Measurements from ENCODE around the gene C4BPA. TPM values are rescaled to one million over a fixed set of nuclear protein-coding genes. Genes with fewer than 3 reads are reported as not detected.
A peak's percentile ranks its signal among the peaks of the same experiment; 100 is the strongest.

C4BPA gene
- total RNA-seq, 1 experiment from 2014 or later = not detected

- DNase-seq (ENCODE audit: low spot score) = no peak
Measured at GRCh38 chr1:207124389-207124788, 20.4 kb downstream of the C4BPA start.

GRCh38 chr1:207128336-207128921 lies 24.4 kb downstream of the C4BPA start:
- no peak for DNase-seq (ENCODE audit: low spot score)

- DNase-seq (ENCODE audit: low spot score) = no peak
Measured at GRCh38 chr1:207129053-207129452, 25.0 kb downstream of the C4BPA start.

- DNase-seq (ENCODE audit: low spot score) = no peak
Measured at GRCh38 chr1:207130252-207131036, 26.4 kb downstream of the C4BPA start.

GRCh38 chr1:207131163-207131562 lies 27.1 kb downstream of the C4BPA start:
- DNase-seq (ENCODE audit: low spot score) = no peak

GRCh38 chr1:207134581-207134980 lies 30.5 kb downstream of the C4BPA start:
- DNase-seq (ENCODE audit: low spot score) = no peak

GRCh38 chr1:207139616-207140015 lies 35.6 kb downstream of the C4BPA start:
- DNase-seq (ENCODE audit: low spot score) = no peak

- peak; percentile 43 for DNase-seq (ENCODE audit: low spot score)
Measured at GRCh38 chr1:207140536-207140935, 36.5 kb downstream of the C4BPA start.

- DNase-seq (ENCODE audit: low spot score) = no peak
Measured at GRCh38 chr1:207145401-207146058, 41.5 kb downstream of the C4BPA start.

GRCh38 chr1:207151920-207152319 lies 47.9 kb downstream of the C4BPA start:
- DNase-seq (ENCODE audit: low spot score) = no peak

GRCh38 chr1:207152792-207153468 lies 48.9 kb downstream of the C4BPA start:
- DNase-seq (ENCODE audit: low spot score) = peak; percentile 30

- DNase-seq (ENCODE audit: low spot score) = no peak
Measured at GRCh38 chr1:207155028-207155427, 51.0 kb downstream of the C4BPA start.

GRCh38 chr1:207156095-207156494 lies 52.1 kb downstream of the C4BPA start:
- DNase-seq (ENCODE audit: low spot score) = no peak

GRCh38 chr1:207156826-207157225 lies 52.8 kb downstream of the C4BPA start:
- DNase-seq (ENCODE audit: low spot score) = no peak

GRCh38 chr1:207164086-207164485 lies 60.1 kb downstream of the C4BPA start:
- no peak for DNase-seq (ENCODE audit: low spot score)

GRCh38 chr1:207172321-207172720 lies 68.3 kb downstream of the C4BPA start:
- DNase-seq (ENCODE audit: low spot score) = no peak

- DNase-seq (ENCODE audit: low spot score) = no peak
Measured at GRCh38 chr1:207172885-207173284, 68.9 kb downstream of the C4BPA start.

GRCh38 chr1:207173396-207173795 lies 69.4 kb downstream of the C4BPA start:
- DNase-seq (ENCODE audit: low spot score) = no peak

GRCh38 chr1:207174913-207175312 lies 70.9 kb downstream of the C4BPA start:
- DNase-seq (ENCODE audit: low spot score) = no peak

- no peak for DNase-seq (ENCODE audit: low spot score)
Measured at GRCh38 chr1:207179036-207179435, 75.0 kb downstream of the C4BPA start.

- peak; percentile 21 for DNase-seq (ENCODE audit: low spot score)
Measured at GRCh38 chr1:207181847-207182246, 77.8 kb downstream of the C4BPA start.

- peak; percentile 10 for DNase-seq (ENCODE audit: low spot score)
Measured at GRCh38 chr1:207186503-207186902, 82.5 kb downstream of the C4BPA start.

Data from A172 (cell line).